HG03025 (cell line): ENCODE data around the gene CMA1.
"Not testable (repeated sequence)": the region's sequence is repeated elsewhere in the genome, so short reads cannot be mapped to it uniquely, and the experiment has no call there.

Experiments
- ATAC-seq: cut with Tn5 transposase; IDR thresholded peaks from one replicate; pipeline ENCODE4 v1.9.1; 2021; ENCODE audit warnings: mild to moderate bottlenecking, moderate library complexity; ENCODE audit not compliant: unreplicated experiment, low FRiP score

CMA1 gene

DNA sequence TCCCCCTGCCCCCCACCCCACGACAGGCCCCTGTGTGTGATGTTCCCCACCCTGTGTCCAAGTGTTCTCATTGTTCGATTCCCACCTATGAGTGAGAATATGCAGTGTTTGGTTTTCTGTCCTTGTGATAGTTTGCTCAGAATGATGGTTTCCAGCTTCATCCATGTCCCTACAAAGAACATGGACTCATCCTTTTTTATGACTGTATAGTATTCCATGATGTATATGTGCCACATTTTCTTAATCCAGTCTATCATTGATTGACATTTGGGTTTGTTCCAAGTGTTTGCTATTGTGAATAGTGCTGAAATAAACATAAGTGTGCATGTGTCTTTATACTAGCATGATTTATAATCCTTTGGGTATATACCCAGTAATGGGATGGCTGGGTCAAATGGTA lies 37.6 kb downstream of the CMA1 start:
- not testable (repeated sequence) for ATAC-seq

DNA sequence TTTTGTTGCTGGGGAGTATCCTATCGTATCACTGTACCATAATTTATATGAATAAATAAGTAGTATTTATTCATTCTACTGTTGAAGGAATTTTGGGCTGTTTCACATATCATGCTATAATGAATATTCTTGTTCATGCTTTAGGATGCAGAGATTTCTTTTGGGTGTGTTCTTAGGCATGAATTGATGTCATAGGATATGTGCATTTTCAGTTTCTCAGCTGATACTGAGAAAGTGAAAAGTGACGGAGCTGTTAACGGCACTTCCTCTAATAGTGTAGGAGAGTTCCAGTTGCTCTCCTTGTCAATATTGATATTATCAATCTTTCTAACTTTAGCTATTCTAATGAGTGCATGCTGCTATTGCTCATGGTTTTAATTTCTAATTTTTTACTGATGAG lies 42.3 kb downstream of the CMA1 start:
- no peak for ATAC-seq

DNA sequence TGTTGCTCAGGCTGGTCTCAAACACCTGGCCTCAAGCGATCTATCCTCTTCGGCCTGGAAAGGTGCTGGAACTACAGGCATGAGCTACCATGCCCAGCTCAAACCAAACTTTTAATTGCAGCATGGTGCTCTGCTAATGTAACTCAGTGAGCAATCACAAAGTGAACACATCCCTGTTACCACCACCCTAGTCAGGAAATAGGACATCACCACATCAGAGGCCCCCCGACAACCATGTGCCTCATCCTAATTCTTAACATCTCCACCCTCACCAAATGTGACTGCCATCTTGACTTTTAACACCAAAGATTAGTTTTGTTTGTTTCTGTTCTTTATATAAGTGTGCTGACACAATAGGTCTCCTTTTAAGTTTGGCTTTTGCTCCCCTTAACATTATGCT lies 42.7 kb downstream of the CMA1 start:
- ATAC-seq = no peak

DNA sequence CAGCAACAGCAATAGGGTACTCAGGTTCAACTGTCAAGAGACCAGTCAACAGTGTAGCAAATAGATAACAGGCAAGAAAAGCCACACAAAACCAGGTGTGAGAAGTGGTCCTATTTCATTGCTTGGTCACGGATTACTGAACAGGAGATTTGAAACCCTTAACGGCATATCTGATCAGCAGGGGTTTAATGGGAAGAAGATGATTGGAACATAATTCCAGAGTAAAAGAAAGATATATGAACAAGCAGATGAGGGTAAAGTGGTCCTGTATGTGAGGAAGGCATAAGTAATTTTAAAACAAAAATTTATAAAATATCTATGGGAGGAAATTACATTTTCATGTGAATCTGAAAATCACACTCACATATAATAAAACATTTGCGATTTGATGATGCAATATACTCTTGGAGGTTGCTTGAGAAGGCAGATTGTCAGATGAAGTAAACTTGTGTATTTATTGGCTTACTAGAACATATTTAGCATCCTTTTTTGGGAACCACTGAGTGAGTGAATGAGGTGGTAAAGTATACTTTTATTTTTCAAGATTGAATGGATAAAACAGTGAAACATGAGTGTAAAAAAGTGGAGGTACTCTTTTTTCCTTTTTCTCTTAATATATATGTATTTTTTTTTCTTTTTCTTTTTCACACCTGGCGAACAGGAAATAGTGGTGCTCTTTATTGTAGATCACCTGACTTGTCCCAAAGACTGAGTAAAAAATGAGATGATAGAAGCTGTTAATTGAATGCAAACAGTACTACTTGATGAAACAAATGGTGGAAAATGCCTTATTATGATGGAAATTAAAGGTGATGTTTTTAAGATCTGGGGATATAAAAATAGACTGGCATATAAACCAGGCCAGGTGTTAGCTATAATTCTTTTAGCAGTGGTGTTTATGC lies 43.9 kb downstream of the CMA1 start:
- no peak for ATAC-seq

DNA sequence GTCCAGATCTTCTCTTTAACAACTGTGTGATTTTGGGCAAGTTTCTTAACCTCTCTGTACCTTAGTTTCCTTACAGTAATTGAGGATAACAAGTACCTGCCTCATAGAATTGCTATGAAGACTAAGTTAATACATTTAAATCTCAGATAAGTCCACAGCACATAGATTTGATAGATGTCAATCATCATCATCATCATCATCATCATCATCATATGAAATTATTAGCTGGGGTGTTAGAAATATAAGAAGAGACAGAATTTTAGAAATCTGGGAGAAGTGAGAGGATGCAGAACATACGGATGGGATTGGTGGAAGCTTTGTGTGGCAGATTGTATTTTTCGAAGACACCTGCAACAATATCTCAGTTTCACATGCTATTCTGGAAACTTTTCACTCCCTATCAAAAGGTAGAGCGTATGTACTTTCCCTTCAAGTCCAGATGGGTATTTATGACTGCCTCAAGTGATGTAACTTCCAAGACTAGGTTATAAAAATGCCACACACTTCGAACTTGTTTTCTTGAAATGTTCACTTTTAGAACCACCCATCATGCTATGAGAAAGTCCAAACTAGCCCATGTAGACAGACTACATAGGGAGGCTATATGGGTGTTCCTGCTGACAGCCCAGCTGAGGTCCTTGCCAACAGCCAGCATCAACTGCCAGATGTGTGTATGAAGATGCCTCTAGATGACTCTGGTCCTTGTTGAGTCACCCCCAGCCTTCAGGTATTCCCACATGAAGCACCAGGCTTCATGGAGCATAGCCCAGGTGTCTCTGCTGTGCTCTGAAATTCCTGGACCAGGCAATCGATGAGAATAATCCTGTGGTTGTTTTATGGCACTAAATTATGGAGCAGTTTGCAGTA lies 44.8 kb downstream of the CMA1 start:
- ATAC-seq = peak; percentile 73

DNA sequence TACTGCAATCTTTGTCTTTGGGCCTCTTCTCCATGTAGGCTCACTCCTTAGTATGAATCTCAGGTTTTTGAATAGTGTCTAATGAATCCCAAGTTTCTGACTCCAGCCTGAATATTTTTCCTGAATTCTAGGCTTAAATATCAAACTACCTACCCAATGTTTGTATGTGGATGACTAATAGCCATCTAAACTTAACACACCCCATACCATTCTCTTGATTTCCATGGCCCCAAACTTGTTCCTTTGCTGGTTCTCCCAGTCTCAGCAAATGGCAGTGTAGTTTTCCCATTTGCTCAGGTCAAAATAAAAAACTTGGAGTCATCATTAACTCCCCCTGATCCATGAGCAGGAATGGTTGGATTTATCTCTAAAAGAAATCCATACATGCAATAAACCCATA lies 46.7 kb downstream of the CMA1 start:
- ATAC-seq = no peak

DNA sequence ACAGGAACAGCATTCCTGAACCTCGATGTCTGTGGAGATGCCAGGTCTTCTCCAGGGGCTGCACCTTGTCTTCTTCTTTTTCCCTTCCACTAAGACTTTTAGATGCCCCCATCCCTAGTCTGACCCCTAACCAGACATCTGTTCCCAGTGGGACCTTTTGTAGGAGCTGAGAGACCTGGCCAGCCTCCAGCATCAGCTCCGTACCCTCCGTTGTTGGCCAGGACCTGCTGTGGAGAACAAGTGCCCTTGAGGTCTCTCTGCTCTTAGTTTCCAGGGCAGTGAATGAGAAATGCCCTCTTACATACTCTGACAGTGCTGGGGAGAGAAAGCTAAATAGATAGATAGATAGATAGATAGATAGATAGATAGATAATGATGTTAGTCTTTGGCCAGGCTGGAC lies 48.7 kb downstream of the CMA1 start:
- ATAC-seq = no peak

DNA sequence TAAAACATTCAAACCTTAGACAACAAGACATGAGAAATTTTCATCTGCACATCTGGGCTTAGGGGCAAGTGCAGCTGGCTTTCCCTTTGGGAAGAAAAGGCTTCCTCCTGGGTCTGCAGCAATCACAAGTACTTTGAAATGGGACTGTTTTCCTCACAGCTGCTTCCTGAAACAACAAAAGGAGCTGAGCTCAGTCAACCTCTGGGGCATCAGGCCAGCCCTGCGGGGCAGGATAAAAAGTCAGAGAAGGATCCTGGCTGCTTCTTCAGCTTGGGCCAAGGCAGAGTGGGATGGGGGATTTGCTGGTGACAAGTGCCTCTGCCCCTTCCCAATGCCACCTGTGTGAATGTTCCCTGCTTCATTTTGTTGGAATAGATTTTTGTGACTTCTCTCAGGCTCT lies 49.3 kb downstream of the CMA1 start:
- no peak for ATAC-seq

DNA sequence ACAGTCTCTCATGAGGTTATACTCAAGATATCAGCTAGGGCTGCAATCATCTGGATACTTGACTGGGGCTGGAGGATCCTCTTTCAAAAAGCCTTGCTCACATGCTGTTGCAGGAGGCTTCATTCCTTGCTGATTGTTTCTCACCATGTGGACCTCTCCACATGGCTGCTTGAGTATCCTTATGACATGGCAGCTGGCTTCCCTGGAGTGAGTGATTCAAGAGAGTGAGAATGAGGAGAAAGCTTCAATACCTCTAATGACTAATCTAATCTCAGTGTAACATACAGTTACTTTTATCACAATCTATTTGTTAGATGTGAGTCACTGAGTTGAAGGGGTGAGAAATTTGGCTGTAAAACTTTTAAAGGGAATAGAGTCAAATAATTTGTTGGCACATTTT lies 51.1 kb downstream of the CMA1 start:
- no peak for ATAC-seq
